Suprapubic skin (tissue), 4 donors: Measurements from ENCODE around the gene LGI1. TPM values are rescaled to one million over a fixed set of nuclear protein-coding genes. Genes with fewer than 3 reads are reported as not detected.

Source experiments
- DNase-seq, 2 donors: peaks; one replicate each; pipeline ENCODE4 v3.0.0-alpha.2; 2019; ENCODE audit warnings: low spot score in 2 of 2
- H3K27ac ChIP-seq: fragments of 200-600 bp; sonication (generic); one replicate; pipeline ENCODE4 v1.5.1; 2019
- H3K27me3 ChIP-seq: fragments of 200-600 bp; sonication (generic); one replicate; pipeline ENCODE4 v1.5.1; 2019
- H3K36me3 ChIP-seq: fragments of 200-600 bp; sonication (generic); one replicate; pipeline ENCODE4 v1.5.1; 2019
- H3K4me1 ChIP-seq: fragments of 200-600 bp; sonication (generic); one replicate; pipeline ENCODE4 v1.5.1; 2019
- H3K4me3 ChIP-seq: fragments of 200-600 bp; sonication (generic); one replicate; pipeline ENCODE4 v1.5.1; 2019; ENCODE audit warnings: mild to moderate bottlenecking
- H3K9me3 ChIP-seq: fragments of 200-600 bp; sonication (generic); one replicate; pipeline ENCODE4 v1.5.1; 2019
- EP300 ChIP-seq: sonication (generic); formaldehyde crosslinking; IDR thresholded peaks from one replicate; pipeline ENCODE4 v1.6.1; 2017; ENCODE audit warnings: antibody characterized with exemption
- POLR2A ChIP-seq, 2 donors: fragments of 450-650 bp; IDR thresholded peaks; one replicate each; pipeline ENCODE4 v1.6.1; 2017; ENCODE audit warnings: antibody characterized with exemption in 2 of 2, mild to moderate bottlenecking in 2 of 2, moderate library complexity in 2 of 2
- POLR2AphosphoS5 ChIP-seq, 3 donors: sonication (generic); formaldehyde crosslinking; IDR thresholded peaks; one replicate each; pipeline ENCODE4 v1.6.1; 2017; ENCODE audit warnings: antibody characterized with exemption in 3 of 3
- WGBS: methylation state at CpG from one replicate; pipeline ENCODE4 v1.1.5; 2018; 5-methylcytosine and 5-hydroxymethylcytosine counted together
- total RNA-seq, 4 donors: library from RNA; depleted of rRNA; stranded (reverse); fragments of >200 nt; gene quantifications; one replicate each; pipeline ENCODE4 v1.1.0, GENCODE V29; 2016
- TF ChIP-seq, protein P1 (sequence below), 2 donors: fragments of 200-600 bp in 1 of 2; fragments of 450-650 bp in 1 of 2; sonication (generic) in 1 of 2; IDR thresholded peaks; one replicate each; pipeline ENCODE4 v1.5.1; 2016 to 2019; ENCODE audit warnings: antibody characterized with exemption in 2 of 2, mild to moderate bottlenecking in 1 of 2, moderate library complexity in 1 of 2

Gene LGI1
- total RNA-seq, 4 donors from 2014 or later: not detected

DNA sequence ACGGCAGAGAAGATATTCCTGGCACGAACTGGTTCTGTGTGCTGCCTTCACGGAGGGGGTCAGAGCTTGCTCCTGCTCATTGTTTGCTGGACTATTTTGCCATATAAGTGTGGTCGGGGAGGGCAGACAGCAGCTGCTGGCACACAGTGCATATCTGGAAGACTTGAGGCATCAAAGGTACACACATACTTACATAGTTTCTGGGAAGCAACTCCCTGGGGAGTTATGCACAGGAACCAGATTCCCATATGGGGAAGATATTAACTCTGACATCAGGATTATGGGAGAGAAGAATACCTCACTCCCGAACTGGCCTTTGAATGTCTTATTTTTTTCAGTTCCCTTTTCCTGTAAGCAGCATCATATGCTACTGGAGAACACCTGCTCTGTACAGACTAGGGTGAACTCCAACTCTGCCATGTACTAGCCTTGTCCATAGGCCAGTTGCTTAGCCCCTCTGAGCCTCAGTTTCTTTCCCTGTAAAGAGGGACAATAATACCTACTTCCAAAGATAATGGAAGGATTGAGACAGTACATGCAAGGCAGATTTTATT is 41.5 kb downstream of the LGI1 start:
- Histone ChIP-seq H3K4me3 (no peak overlapping the region), H3K27ac (no peak overlapping the region), H3K4me1 (no peaks in the 10 kb centered on the region), H3K9me3 (no peaks in the 10 kb centered on the region), H3K27me3 (peaks cover 9% of the 10 kb centered on the region), H3K36me3 (no peaks in the 10 kb centered on the region)
- no peak for TF ChIP-seq EP300
- TF ChIP-seq, protein P1, sequence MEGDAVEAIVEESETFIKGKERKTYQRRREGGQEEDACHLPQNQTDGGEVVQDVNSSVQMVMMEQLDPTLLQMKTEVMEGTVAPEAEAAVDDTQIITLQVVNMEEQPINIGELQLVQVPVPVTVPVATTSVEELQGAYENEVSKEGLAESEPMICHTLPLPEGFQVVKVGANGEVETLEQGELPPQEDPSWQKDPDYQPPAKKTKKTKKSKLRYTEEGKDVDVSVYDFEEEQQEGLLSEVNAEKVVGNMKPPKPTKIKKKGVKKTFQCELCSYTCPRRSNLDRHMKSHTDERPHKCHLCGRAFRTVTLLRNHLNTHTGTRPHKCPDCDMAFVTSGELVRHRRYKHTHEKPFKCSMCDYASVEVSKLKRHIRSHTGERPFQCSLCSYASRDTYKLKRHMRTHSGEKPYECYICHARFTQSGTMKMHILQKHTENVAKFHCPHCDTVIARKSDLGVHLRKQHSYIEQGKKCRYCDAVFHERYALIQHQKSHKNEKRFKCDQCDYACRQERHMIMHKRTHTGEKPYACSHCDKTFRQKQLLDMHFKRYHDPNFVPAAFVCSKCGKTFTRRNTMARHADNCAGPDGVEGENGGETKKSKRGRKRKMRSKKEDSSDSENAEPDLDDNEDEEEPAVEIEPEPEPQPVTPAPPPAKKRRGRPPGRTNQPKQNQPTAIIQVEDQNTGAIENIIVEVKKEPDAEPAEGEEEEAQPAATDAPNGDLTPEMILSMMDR (IDR thresholded peaks at IDR 0.05): no peak
- TF ChIP-seq POLR2A (IDR thresholded peaks at IDR 0.05): no peak
- no peak for DNase-seq
- WGBS: 64% methylated on average over 5 of the region's 5 CpGs

DNA sequence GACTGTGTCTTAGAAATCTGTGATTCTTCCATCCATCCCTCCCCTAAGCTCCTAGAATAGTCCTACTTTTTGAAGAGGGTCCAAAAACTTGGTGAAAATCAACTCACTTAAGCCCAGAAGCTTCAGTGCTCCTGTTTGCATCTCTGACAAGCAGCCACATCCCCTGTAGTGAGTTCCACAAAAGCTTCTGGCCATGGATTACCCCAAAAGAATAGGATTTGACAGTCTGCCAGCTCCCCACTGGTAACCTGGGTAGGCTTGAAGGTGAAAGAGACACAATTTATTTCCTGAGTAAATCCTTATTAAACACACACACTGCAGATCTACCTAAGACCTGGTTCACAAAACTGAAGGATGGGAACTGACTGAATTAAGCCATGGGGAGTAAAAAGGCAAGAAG is 46.5 kb downstream of the LGI1 start:
- no peak overlapping the region for H3K27ac ChIP-seq
- TF ChIP-seq EP300: no peak
- TF ChIP-seq POLR2A (IDR thresholded peaks at IDR 0.05): no peak
- TF ChIP-seq POLR2AphosphoS5 (IDR thresholded peaks at IDR 0.05): no peak
- TF ChIP-seq, protein P1 (IDR thresholded peaks at IDR 0.05): no peak
- H3K9me3 ChIP-seq: no peaks in the 10 kb centered on the region
- no peaks in the 10 kb centered on the region for H3K4me1 ChIP-seq
- DNase-seq: no peak
- H3K36me3 ChIP-seq: no peaks in the 10 kb centered on the region
- H3K4me3 ChIP-seq: no peak overlapping the region
- H3K27me3 ChIP-seq: peaks cover 9% of the 10 kb centered on the region

DNA sequence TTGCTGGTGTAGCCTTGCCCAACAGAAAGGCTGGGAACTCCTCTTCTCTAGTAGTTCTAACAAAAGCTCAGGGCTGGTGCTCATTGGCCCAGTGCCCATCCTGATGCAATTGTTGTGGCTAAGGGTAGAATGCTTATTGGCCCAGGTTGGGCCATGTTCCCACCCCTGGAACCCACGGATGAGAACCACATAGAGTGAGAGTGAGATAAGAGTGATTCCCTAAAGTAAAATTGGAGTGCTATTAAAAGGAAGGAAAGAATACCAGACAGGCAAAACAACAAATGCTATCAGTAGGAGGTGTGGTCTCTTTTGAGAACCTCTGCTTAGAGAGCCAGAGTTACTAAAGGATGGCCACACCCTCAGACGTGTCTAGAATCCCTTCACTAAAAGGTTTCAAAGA is 49.2 kb downstream of the LGI1 start:
- Histone ChIP-seq H3K4me3 (no peak overlapping the region), H3K27me3 (peaks cover 8% of the 10 kb centered on the region), H3K36me3 (no peaks in the 10 kb centered on the region), H3K27ac (no peak overlapping the region), H3K9me3 (no peaks in the 10 kb centered on the region), H3K4me1 (no peaks in the 10 kb centered on the region)
- no peak for DNase-seq
- TF ChIP-seq POLR2AphosphoS5 (IDR thresholded peaks at IDR 0.05) (no peak), EP300 (no peak)
- 24% methylated on average over 2 of the region's 2 CpGs for WGBS

DNA sequence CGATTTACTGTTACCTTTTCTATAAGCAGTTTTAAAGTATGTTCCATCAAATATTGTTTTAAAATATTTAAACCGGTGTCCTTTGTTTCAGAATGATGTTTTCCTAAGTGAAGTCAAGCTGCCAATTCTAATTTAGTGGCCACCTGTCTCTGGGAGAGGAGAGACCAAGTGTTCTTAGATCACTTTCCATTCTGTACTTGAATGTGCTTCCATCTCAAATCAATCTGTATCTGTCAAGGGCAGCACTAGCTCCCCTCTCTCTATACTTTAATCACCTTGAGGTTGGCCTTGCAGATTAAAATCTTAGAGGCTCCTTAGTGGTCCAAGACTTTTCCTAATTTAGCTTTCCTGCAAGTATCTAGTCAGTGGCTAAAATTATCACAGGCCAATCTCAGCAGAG is 49.6 kb downstream of the LGI1 start:
- 88% methylated on average over 2 of the region's 2 CpGs for WGBS
- peaks cover 3% of the 10 kb centered on the region for H3K27me3 ChIP-seq
- H3K4me1 ChIP-seq: no peaks in the 10 kb centered on the region
- H3K36me3 ChIP-seq: no peaks in the 10 kb centered on the region
- no peak for DNase-seq
- no peak for TF ChIP-seq POLR2AphosphoS5 (IDR thresholded peaks at IDR 0.05)
- TF ChIP-seq, protein P1 (IDR thresholded peaks at IDR 0.05): no peak
- TF ChIP-seq POLR2A (IDR thresholded peaks at IDR 0.05): no peak
- no peak for TF ChIP-seq EP300
- H3K4me3 ChIP-seq: no peak overlapping the region
- H3K27ac ChIP-seq: no peak overlapping the region
- H3K9me3 ChIP-seq: no peaks in the 10 kb centered on the region

DNA sequence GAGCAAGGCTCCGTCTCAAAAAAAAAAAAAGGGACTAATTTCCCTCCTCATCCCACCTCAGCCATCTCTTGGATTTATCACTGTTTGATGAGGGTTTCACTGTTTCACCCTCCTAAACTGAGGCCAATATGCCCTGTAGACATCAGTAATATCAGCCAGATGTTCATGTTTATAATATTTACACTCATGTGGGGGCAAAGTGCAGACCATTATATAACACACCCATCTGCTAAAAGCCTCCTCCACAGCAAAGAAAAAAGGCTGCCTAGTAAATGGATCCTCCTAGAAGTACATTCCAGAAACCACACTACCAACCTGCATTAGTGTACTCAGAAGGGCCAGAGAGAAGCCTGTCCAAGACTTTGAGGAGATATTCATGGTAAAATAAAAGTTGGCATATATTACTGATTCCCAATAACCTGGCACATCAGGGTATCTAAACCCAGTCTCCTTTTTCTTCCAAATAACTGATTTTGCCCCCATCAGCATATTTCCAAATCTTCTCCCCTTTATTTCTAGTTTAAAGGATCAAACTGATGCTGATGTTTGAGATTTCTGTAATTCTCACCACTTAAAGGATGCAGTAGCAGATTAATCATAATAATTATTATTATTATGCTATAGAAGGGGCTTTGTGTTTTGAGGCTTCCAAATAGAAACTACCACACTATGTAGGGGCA is 55.1 kb downstream of the LGI1 start:
- Histone ChIP-seq H3K36me3 (no peaks in the 10 kb centered on the region), H3K9me3 (no peaks in the 10 kb centered on the region), H3K4me1 (no peaks in the 10 kb centered on the region), H3K27ac (no peak overlapping the region), H3K27me3 (peaks cover 4% of the 10 kb centered on the region), H3K4me3 (no peak overlapping the region)
- no peak for DNase-seq
- 100% methylated on average over 1 of the region's 1 CpG for WGBS
- TF ChIP-seq, protein P1 (IDR thresholded peaks at IDR 0.05): no peak
- TF ChIP-seq EP300 (no peak), POLR2A (IDR thresholded peaks at IDR 0.05) (no peak), POLR2AphosphoS5 (IDR thresholded peaks at IDR 0.05) (no peak)
